H54 (cell line): ENCODE data around the gene ABCF2.

Source experiments
- DNase-seq: peaks from one replicate; pipeline ENCODE4 v3.0.0; 2011; ENCODE audit warnings: low spot score, mixed read lengths; ENCODE audit not compliant: insufficient read length
- FAIRE-seq: peaks from 3 replicates; lab custom pipeline; 2011; peaks lifted over from hg19 to GRCh38; lab: Jason Lieb, UNC
- POLR2A ChIP-seq: IDR thresholded peaks from 2 replicates; pipeline ENCODE4 v1.6.1; 2011; ENCODE audit warnings: low read depth, mild to moderate bottlenecking, low read length

ABCF2 gene

DNA sequence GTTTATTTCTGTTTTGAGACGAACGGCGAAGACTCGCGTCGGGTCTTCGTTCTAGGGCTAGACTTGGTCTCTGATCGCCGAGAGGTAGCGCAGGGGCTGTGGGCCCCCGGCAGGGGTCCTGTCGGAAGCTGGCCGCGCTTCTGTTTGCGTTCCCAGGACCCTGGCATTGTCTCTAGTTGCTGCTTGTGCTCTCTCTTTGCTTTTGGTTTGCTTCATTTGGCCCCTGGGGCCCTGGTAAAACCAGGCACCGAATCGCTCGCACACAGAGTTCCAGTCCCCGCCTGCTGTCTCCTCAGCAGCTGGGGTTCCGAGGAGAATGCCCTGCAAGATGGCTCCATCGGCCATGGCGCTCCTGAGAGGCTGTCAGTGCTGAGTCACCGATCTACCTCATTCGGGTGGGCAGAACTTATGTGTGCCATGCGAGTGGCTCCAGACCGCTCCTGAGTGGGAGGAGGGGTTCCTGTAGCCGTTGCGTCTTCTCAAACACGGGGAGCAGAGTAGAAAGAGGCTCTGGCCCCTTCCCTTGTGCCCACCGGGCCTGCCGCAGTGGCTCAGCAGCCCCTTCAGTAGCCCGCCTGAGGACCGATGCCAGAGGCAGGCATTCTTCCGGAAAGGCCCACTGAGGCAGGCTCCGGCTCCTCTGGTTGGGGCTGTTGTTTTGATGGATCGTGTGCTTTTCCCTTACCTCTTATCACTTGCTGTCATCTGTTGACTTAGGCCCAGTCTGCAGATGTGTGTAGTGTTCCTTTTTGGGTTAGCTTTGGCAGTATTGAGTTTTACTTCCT is 6.1 kb upstream of the ABCF2 start:
- peak; percentile 96 for DNase-seq
- peak; percentile 85 for TF ChIP-seq POLR2A

DNA sequence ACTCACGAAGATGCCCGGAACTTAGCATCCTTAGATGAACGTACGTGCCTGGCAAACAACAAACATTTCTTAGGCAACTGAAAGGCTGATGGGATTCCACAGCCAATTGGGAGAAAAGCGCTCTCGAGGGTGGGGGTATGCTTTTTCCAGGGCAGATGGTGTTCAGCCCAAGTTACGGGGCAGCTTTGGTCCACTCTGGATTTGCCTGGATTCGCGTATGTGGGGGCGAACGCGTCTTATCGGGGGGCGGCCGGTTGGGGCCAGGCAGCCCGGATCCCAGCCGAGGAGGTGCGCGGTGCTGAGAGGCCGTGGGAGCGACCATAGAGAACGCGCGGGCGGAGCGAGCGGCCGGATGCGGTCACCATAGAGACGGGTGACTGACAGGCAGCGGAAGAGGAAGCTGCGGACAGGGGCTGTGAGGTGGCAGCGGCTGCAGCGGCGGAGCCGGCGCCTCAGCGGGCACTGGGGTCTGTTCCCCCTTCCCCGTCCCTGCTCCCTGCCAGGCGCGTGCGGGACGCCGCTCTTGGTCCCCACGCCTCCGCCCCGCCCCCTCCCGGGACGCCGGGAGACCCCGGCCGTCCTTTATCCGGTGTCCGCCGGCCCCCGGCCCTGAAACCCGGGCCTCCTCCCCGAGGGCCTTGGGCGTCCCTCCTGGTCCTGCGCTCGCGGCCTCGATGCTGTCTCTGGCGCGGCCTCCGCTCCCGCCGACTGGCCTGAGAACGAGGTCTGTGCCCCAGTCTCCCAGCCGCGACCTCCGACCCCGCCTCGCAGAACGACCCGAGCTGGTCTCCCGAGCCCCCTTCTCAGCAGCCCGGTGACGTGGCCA is 5.3 kb upstream of the ABCF2 start, which contains the start of gene CHPF2:
TSS of gene CHPF2 (plus strand) at position 393 of the 826 bp plus-strand sequence. CDS start 1,529 bp downstream, outside the sequence.
- TF ChIP-seq POLR2A: peak; percentile 85
- FAIRE-seq: no peak
- DNase-seq: peak; percentile 95

More for the DNA sequence above, 6.1 kb upstream of the ABCF2 start:
- no peak for FAIRE-seq

DNA sequence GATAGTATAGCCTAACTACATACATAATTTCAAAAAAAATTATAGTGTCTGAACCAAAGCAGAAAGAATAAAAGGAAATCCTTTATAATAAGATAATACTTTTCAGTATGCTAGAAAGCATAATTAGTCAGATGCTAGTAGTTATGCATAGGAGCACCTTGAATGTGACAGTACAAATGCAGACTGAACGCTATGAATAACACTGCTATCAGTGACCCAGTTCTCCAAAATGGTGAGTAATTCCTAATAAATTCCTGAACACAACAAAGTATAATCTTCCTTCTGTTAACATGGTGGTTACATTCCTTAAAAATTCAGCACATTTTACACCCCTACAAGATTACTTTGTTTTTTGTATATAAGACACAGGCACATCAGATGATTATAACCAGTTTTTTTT is 4.1 kb upstream of the ABCF2 start:
- DNase-seq (no peak), FAIRE-seq (no peak)
- no peak for TF ChIP-seq POLR2A

DNA sequence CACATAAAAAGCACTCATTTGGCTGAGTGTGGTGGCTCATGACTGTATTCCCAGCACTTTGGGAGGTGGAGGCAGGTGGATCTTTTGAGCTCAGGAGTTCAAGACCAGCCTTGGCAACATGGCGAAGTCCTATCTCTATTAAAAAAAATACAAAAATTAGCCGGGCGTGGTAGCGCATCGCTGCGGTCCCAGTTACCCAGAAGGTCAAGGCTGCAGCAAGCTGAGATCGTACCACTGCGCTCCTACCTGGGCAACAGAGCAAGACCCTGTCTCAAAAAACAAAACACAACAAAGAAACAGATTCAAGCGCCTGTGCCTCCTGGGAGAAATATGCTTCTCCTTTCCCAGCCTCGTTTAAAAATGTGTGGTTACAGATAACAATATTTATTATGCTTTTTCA is 2.2 kb upstream of the ABCF2 start:
- TF ChIP-seq POLR2A: no peak
- no peak for FAIRE-seq
- no peak for DNase-seq

DNA sequence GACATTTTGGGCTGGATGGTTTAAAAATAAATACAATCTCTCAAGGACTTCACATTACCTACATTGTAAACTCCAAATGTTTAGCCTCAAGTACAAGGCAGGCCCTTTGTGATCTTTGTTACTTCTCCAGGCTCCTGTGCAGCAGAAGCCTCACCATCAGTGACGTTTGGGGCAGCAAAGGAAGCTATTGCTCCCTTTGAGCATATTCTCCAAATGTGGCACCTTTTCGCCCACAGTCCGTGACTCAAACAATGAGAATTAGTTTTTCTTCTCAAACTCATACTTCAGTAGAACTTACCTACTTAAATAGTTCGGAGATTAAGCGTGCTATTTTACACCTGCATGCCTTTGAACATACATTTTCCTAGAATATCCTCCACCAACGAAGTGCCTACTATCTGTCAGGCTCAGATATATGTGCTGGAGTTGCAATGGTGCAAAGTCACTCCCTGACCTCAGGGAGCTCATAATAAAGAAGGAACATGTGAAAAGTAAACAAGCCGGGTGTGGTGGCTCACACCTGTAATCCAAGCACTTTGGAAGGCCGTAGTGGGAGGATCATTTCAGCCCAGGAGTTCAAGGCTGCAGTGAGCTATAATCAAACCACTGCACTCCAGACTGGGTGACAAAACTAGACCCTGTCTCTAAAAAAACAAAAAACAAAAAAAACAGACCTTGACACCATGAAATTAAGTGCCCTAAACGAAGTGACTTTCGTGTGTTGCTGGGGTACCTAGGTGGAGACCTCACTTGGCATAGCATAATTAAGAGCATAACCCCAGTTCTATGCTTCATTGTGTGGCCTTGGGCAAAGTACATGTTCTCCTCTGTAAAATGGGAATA is 1.2 kb upstream of the ABCF2 start:
- FAIRE-seq (no peak), DNase-seq (no peak)
- TF ChIP-seq POLR2A: no peak

DNA sequence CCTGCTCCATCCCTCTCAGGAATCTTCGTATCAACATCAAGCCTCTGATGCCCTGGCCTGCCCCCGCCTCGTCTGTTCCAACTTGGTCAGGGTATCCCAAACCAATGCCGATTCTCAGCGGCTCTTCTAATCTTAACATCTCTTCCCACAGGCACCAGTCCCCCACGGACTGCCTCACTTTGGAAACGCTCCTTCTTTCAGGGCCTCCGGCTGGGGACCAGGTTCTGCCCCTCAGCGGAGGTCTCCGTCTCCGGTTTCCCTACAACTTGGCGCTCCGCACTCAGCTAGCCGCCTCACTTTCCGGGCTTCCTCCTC is 488 bp downstream of the ABCF2 start:
- TF ChIP-seq POLR2A: no peak
- FAIRE-seq: no peak

GRCh38 chr7:151225948-151226510 is 976 bp downstream of the ABCF2 start:
- FAIRE-seq (no peak), DNase-seq (no peak)
- no peak for TF ChIP-seq POLR2A

More for the DNA sequence above, 488 bp downstream of the ABCF2 start:
- no peak for DNase-seq

GRCh38 chr7:151223728-151224127 is 3.3 kb downstream of the ABCF2 start:
- TF ChIP-seq POLR2A: no peak
- FAIRE-seq (no peak), DNase-seq (no peak)

GRCh38 chr7:151218170-151218569 is 8.8 kb downstream of the ABCF2 start:
- FAIRE-seq (no peak), DNase-seq (no peak)
- TF ChIP-seq POLR2A: no peak

DNA sequence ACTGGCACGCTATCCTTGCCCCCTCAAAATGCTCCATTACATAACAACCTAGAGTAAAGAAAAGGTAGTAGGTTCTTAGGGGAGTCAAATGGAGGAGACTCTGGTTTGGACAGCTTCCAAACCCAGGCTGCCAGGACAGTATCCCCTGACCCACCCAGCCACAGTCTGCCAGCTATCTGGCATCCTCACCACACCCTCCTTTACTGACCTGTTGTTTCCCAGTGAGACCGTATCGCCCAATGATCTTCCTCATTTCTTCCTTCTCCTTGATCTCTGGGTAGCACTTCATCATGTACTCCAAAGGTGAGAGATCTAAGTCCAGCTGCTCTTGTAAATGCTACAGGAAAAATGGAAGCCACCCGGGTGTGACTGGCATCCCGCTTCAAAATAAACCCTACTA is 11.6 kb downstream of the ABCF2 start:
- no peak for FAIRE-seq
- DNase-seq: no peak

DNA sequence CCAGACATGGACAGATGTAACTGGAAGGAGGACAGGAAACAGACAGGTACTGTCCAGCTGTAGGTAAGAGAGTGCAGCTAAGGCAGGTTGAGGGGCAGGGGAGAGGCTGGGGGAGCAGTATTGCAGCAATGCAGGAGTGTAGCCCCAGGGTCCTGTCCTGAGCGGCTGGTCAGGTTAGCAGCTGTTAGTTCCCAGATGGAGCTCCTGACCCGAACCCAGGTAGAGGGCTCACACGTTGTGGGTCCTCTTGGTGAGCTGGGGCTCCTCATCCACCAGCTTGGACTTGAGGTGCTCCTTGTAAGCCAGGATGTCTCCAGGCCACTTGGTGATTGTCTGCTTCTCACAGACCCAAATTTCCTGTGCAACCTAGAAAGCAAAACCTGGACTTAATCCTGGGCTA is 13.2 kb downstream of the ABCF2 start:
- FAIRE-seq: no peak
- no peak for DNase-seq
- no peak for TF ChIP-seq POLR2A

More for the DNA sequence above, 11.6 kb downstream of the ABCF2 start:
- TF ChIP-seq POLR2A: no peak

GRCh38 chr7:151212626-151213025 is 14.4 kb downstream of the ABCF2 start:
- TF ChIP-seq POLR2A: no peak
- no peak for FAIRE-seq
- no peak for DNase-seq

DNA sequence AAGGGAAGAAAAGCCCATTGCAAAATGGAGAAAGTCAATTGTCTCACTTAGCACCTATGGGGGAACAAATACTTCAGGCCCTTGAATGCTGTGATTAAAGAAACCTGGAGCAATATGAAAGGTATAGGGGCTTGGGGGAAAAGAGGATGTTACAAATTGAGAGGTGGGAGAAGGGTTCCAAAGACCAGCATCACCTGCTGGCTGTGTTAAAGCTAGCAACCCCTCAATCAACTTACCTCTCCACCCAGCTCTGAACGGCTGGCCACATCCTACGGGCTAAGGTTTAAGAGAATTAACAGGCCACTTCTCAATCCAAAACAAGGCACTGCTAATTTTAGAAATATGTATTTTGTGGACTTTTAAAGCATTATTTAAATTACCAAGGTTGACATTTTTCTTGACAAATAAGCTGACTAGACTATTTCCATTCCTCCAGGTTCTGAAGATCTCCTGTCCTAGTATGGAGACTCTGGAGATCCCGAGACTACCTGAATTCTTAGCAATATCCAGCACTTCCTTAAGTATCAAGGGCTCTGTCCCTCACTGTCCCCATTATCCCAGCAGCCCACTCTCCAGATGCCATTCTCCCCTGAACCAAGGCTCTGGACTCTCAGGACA is 15.7 kb downstream of the ABCF2 start:
- TF ChIP-seq POLR2A: no peak
- DNase-seq (no peak), FAIRE-seq (no peak)
